HCT116 (cell line): ENCODE measurements around the gene AMN.

ENCODE experiments used
- CTCF ChIP-seq, 3 experiments: fragments of 200-600 bp in 1 of 3; sonication (generic) in 1 of 3; IDR thresholded peaks in 2 of 3; conservative IDR thresholded peaks in 1 of 3; 2 replicates each; pipeline ENCODE4 v1.5.1; 2012 to 2017; ENCODE audit warnings: low read depth in 2 of 3, low read length in 2 of 3, antibody characterized with exemption in 1 of 3, borderline replicate concordance in 1 of 3, control low read depth in 1 of 3, mild to moderate bottlenecking in 1 of 3, mixed read lengths in 1 of 3, mixed run types in 1 of 3, moderate library complexity in 1 of 3; ENCODE audit not compliant: insufficient read depth in 1 of 3
- EZH2 ChIP-seq: fragments of 200-600 bp; sonication (generic); IDR thresholded peaks from 2 replicates; pipeline ENCODE4 v1.6.1; 2017; ENCODE audit warnings: antibody characterized with exemption, mixed run types

GRCh38 chr14:102907980-102908730 lies 14.3 kb upstream of the AMN start:
- TF ChIP-seq CTCF (IDR thresholded peaks at IDR 0.05 in 2 of 3, conservative IDR thresholded peaks at IDR 0.05 in 1 of 3; ENCODE audit: borderline replicate concordance in 1 of 3, insufficient read depth in 1 of 3, low read depth in 2 of 3, low read length in 2 of 3) (no peak), EZH2 (no peak)
